GM19099 (cell line): Measurements from ENCODE around the gene IQSEC3.

ENCODE experiments used
- POLR2A ChIP-seq: IDR thresholded peaks from 3 replicates; pipeline ENCODE4 v1.6.1; 2011; ENCODE audit warnings: low read depth; ENCODE audit not compliant: insufficient read length; ENCODE audit errors: extremely low read depth

The IQSEC3 gene

DNA sequence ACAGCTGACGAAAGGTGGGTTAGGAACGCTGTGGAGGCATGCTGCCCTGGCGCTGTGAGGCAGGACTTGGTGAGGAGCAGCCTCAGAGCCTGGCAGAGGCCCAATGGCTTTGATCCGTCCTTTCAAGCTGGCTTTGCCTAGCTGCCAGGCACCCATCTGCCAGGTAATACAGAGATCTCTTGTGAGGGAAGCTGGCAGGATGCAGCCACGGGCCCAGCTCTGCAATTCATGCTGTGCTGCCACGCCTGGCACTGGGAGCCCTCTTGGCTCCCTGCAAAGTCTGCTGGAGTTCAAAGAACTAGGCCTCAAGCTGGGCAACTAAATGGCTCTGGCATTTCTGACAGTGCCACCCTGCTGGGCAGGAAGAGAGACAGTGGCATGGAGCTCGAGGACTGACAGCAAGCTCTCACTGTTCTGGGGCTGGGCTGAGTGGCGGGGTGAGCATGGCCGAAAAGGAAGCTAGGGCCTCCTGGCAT is 18.7 kb downstream of the IQSEC3 start:
- TF ChIP-seq POLR2A, result no peak

DNA sequence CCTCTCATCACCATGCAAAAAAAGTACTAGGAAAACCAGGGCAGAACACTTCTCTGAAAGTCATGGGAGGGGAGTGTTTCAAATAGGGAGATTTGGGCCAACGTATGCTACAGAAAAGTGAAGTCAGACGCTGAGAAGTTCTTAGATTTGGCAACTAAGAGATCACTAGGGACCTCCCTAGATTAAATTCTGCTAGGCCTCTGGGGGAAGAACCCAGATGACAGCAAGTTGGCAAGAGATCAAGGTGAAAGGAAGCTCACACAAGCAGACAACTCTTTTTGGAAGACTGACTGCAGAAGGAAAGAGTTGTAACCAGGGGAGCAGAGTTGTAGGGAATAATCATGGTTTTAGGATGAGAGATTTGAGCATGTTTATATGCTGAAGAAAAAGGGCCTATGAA is 20.7 kb downstream of the IQSEC3 start:
- no peak for TF ChIP-seq POLR2A

DNA sequence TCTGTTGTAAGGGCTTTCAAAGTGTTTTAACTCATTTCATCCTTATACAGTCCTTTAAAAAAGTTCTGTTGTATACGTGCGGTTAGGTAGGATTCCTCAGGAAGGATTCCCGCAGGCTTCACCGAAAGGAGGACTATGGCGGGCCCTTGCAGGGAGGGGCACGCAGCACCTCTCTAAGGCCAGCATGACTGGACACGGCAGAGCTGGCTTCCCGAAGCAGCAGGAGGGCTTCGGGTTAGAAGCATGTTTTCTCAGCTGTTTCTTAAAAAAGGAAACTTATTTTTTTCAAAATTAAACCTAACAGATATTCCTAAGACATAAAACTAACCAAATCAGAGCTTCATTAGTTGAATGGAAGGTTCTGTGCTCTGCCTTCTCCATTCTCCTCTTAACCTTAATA is 21.3 kb downstream of the IQSEC3 start:
- no peak for TF ChIP-seq POLR2A

DNA sequence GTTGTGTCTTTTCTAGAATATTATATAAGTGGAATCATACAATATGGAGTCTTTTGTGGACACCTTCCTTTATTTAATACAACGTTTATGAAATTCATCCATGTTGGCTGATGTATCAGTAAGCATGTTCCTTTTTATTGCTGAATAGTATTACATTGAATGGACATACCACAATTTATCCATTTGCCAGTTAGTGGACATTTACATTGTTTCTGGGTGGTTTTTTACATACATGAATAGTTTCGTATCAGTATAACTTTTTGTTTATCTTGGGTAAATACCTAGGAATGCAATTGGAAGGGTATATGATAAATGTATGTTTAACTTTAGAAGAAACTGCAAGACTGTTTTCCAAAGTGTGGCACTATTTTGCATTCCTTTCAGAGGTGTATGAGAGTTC is 23.1 kb downstream of the IQSEC3 start:
- TF ChIP-seq POLR2A, result no peak

DNA sequence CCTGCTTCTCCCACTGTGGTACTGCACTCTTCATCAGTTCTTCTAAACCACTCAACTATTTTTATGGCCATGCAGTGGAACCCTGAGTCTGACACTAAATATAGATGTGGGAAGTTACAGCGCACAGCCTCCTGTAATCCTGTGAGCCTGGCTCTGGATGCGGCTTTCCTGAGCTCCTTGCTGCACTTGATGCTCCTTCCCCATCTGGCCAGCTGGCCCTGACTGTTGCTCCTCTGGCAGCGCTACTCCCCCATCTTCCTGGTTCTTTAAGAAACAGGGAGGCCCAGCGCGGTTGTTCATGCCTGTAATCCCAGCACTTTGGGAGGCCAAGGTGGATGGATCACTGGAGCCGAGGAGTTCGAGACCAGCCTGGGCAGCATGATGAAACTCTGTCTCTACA is 24.6 kb downstream of the IQSEC3 start:
- no peak for TF ChIP-seq POLR2A

DNA sequence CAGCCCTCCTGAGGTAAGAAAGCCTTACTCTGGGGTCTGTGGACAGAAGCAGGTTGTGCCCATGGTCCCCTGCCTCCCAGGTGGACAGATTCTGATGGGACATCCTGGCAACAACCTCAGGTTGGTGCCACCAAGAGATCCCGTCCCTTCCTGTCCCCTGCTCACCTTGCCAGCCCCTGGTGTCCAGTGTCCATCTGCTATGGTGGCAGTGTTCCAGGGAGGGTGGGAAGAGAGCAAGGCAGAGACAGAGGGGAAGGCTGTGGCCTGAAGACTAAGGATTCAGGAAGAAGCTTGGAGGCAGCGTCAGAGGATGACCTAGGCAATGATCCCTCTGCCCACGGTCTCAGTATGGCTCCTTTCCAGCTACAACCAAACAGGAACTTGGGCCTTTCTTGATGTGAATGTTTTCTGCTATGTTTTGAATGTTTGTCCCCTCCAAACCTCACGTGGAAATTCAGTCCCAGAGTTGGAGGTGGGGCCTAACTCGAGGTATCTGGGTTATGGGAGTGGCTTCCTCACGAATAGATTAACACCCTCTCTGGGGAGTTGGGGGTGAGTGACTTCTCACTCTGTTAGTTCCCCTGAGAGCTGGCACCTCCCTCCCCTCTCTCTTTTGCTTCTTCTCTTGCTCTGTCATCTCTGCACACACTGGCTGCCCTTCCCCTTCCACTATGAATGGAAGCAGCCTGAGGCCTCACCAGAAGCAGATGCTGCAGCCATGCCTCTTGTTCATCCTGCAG is 26.9 kb downstream of the IQSEC3 start:
- no peak for TF ChIP-seq POLR2A

DNA sequence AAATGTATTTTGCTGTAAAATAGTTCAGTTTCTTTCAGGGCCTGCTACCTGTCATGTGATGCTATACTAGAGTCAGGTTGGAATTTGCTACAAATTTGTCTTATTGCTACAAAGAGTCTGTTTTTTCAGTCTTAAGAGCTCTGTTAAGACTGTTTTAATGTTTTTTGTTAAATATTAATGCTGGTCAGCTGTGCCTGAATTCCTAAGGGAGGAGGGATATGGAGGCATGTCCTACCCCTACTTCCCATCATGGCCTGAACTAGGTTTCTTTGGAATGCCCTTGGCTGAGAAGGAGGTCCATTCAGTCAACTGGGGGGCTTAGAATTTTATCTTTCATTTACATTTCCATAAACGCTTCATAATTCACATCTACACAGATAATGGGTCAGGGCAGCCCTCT is 30.0 kb downstream of the IQSEC3 start:
- no peak for TF ChIP-seq POLR2A

DNA sequence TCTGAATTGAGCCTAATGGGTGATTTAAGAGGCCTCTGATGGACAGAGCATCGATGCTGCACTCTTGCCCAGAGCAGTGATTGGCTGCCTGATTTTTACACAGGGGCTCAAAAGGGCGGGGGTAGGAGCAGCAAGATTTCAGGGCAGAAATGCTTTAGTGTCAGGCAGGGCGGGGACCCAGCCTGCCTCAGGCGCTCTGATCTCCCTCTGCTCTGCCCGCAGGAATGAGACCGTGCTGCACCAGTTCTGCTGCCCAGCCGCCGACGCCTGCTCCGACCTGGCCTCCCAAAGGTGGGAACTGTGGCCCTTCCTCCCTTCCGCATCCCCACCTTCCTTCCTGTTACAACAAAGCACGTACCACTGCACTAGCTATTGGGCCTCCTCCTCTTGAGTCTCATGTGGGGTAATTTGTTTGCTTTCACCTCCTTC is 32.4 kb downstream of the IQSEC3 start:
- TF ChIP-seq POLR2A, result no peak

DNA sequence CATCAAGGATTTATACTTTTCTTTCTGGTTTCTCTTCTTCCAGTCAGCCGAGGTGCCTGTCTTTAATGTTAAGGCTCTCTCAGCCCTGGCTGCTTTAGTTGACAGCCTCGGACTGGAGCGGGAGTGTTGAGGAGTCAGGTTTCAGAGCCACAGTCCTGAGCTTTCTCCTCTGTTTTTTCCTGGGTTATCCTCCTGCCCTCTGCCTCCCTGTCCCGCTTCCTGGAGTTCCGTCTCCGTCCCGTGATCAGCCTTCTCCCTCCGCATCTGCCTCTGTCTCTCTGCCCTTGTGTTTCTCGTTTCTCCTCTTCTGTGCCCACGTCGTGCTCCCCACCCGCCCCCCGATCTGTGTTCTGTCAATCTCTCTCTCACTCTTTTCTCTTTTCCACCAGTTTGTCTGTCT is 33.0 kb downstream of the IQSEC3 start:
- TF ChIP-seq POLR2A, result no peak

DNA sequence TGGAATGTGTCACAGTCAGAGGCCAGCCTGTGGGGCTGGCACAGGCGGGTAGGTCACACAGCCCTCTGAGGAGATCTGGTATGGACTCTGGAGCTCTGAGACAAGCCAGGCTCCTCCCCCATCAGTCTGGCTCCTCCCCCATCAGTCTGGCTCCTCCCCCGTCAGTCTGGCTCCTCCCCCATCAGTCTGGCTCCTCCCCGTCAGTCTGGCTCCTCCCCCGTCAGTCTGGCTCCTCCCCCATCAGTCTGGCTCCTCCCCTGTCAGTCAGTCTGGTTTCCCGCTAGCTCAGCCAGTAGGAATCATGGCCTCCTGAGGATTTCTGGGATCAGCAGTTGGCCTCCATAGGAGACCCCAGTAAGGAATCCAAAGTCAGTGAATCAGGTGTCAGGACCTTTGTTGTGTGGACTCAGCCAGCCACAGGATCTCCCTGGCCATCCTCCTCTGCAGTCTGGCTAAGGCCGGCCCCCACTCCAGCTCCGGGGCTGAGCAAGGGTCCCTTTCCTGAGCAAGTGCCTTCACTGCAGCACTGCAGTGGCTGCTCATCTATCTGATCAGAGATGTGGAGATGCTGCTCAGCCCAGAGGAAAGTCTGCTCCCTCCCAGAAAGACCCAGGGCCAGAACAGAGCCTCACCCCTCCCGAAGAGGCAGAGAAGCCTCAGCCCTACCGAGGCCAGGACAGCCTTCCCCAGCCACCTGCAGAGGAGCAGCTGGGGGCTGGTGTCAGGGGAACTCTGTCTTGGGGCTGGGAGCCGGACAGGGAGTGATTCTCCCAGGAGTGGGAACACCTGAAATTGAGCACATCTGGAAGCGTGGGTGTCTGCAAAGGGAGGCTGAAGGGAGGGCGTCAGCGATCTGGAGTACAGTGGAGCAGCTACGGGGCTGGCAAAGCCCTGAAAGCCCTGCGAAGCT is 35.7 kb downstream of the IQSEC3 start:
- TF ChIP-seq POLR2A, result no peak

DNA sequence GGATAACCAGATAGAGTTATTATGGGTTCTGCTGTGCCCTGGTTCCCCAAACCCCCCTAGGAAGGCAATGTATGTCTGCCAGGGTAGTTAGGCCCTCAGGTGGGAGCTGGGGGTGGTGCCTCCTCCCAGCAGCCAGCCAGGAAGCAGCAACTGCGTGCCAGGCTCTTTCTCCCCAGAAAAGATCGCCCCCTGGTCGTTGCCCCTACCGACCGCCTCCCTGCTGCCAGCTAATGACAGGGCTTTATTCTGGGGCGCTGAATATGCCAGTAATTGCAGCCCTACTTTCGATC is 36.3 kb downstream of the IQSEC3 start:
- TF ChIP-seq POLR2A, result no peak

DNA sequence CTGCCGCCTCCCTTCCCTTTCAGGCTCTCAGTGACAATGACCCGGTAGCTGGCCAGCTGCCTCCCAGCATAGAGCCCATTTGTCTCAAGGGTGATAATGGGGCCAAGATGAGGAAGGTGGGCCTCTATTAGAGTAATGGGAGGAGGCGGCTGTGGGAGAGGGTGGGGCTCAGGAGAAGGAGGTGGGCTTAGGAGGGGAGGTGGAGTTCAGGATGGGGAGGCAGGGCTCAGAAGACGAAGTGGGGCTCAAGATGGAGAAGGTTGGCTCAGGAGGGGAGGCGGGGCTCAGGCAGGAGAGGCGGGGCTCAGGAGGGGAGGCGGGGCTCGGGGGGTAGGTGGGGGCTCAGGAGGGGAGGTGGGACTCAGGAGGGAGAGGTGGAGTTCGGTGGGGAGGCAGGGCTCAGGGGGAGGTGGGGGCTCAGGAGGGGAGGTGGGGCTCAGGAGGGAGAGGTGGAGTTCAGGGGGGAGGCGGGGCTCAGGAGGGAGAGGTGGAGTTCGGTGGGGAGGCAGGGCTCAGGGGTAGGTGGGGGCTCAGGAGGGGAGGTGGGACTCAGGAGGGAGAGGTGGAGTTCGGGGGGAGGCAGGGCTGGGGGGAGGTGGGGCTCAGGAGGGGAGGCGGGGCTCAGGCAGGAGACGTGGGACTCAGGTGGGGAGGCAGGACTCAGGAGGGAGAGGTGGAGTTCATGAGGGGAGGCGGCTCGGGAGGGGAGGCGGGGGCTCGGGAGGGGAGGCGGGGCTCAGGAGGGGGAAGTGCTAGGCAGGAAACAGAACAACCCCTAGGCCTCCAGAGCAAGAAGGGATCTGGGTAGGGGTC is 36.8 kb downstream of the IQSEC3 start:
- TF ChIP-seq POLR2A, result no peak

DNA sequence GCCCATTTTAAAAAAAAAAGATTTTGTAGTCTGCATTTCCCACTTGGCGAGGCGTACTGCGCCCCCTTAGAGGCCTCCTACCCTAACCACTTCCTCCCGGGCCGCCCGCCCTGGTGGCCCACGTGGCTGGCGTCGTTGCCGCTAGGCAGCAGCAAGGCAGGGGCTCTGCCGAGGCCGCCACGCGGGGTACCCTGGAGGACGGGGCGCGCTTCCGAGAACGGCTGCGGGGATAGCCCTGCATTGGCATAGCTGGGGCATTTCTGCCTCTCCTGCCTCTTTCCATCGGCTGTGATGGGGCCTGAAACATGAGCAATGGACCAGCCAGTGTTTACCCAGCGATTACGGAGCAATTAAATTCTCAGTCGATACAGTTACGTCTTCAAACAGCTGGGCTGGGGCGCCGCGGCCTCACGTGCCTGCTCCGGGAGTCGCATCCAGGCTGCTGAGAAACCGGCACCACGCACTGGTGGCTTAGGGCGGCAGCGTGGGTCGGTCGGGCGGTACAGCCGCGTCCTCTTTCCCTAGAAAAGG is 38.0 kb downstream of the IQSEC3 start:
- no peak for TF ChIP-seq POLR2A

DNA sequence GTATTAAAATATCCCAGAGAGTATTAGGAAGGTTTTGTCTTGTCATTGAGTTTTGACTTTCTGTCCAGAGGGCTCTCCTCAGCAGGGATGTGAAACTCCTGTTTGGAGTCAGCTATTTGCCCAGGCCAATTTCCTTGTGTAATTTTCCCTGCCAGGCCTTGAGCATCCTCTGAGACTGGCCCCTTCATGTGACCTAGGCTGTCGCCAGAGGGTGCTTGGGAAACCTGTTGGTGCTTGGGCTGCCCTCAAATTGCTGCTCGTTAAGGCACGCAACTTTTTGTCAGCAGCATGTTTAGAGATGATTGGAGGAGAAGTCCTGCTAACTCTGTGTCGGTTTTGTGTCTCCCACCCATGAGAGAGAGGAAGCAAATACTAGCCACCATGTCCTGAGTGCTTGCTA is 39.1 kb downstream of the IQSEC3 start:
- no peak for TF ChIP-seq POLR2A

DNA sequence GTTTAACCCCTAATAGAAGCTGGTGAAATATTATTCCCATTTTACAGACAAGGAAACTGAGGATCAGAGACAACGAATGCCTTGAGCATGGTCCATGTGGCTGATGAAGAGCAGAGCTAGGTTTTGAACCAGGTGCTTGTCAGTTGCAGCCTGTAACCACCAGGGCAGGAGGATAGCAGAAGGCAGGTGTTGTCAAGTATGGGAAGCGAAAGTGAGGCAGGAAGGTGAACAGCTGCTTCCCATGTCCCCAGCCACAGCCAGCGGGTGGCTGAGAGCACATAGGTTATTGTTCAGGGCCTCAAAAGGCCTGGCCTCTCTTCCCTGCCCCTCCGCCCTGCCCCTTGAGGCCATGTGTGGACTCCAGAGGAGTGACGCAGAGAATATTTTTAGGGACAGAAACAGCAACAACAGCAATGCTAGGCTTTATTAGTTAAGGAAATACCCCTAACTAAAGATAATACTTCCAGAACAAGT is 39.6 kb downstream of the IQSEC3 start:
- TF ChIP-seq POLR2A, result no peak
